Activated B cell treated with CpG ODN at 0.5 μM for 24 hours (primary cell): ENCODE measurements around the gene ZNF718. TPM values are rescaled to one million over a fixed set of nuclear protein-coding genes. Genes with fewer than 3 reads are reported as not detected.
A peak's percentile ranks its signal among the peaks of the same experiment; 100 is the strongest.
"Not testable (repeated sequence)": the region's sequence is repeated elsewhere in the genome, so short reads cannot be mapped to it uniquely, and the experiment has no call there.

ENCODE experiments used
- ATAC-seq: fragments of 200-7000 bp; cut with Tn5 transposase; one replicate; pipeline ENCODE4 v1.10.0; 2021; ENCODE audit warnings: low read depth, mild to moderate bottlenecking, moderate library complexity
- CTCF ChIA-PET: fragments of 350-600 bp; sonication (Branson Sonifier 250); formaldehyde crosslinking; loops from one replicate; lab custom pipeline; 2021; ENCODE audit warnings: antibody characterized with exemption; lab: Charles Lee
- POLR2A ChIA-PET: fragments of 350-600 bp; sonication (Branson Sonifier 250); formaldehyde crosslinking; loops from one replicate; lab custom pipeline; 2021; ENCODE audit warnings: antibody characterized with exemption; lab: Charles Lee
- DNase-seq: peaks from one replicate; pipeline ENCODE4 v3.0.0; 2022
- H3K27ac Mint-ChIP-seq: one replicate; pipeline ENCODE4 v1.8.0; 2020; ENCODE audit warnings: mixed read lengths
- H3K27me3 Mint-ChIP-seq: one replicate; pipeline ENCODE4 v1.8.0; 2021; ENCODE audit warnings: mixed read lengths
- H3K36me3 Mint-ChIP-seq: one replicate; pipeline ENCODE4 v1.8.0; 2021; ENCODE audit warnings: low read depth, mixed read lengths
- H3K4me1 Mint-ChIP-seq: one replicate; pipeline ENCODE4 v1.8.0; 2021; ENCODE audit warnings: mixed read lengths
- H3K4me3 Mint-ChIP-seq: one replicate; pipeline ENCODE4 v1.8.0; 2020; ENCODE audit warnings: mild to moderate bottlenecking, mixed read lengths
- H3K9me3 Mint-ChIP-seq: one replicate; pipeline ENCODE4 v1.8.0; 2020; ENCODE audit warnings: mixed read lengths
- intact Hi-C: fragments of 100-400 bp; cut with micrococcal nuclease; formaldehyde crosslinking; loops from one replicate; pipeline ENCODE4 v1.15.1; 2024
- total RNA-seq: library from RNA; stranded (reverse); gene quantifications from 2 replicates; pipeline ENCODE4 v1.2.3, GENCODE V29; 2022
- TF ChIP-seq, protein P1 (sequence below): fragments of 200-600 bp; IDR thresholded peaks from one replicate; pipeline ENCODE4 v1.8.0; 2022; ENCODE audit warnings: antibody characterized with exemption, mild to moderate bottlenecking

ZNF718 gene
- total RNA-seq, 1 donor from 2014 or later: 10.9 TPM

- H3K4me3 Mint-ChIP-seq: no peak overlapping the region
- H3K27ac Mint-ChIP-seq: no peak overlapping the region
- ChIA-PET POLR2A (no interaction called here), CTCF (no interaction called here)
- H3K9me3 Mint-ChIP-seq: peaks cover 45% of the 10 kb centered on the region
- peaks cover 5% of the 10 kb centered on the region for H3K4me1 Mint-ChIP-seq
- ATAC-seq: no peak
- intact Hi-C loops: no loop called here
- TF ChIP-seq, protein P1, sequence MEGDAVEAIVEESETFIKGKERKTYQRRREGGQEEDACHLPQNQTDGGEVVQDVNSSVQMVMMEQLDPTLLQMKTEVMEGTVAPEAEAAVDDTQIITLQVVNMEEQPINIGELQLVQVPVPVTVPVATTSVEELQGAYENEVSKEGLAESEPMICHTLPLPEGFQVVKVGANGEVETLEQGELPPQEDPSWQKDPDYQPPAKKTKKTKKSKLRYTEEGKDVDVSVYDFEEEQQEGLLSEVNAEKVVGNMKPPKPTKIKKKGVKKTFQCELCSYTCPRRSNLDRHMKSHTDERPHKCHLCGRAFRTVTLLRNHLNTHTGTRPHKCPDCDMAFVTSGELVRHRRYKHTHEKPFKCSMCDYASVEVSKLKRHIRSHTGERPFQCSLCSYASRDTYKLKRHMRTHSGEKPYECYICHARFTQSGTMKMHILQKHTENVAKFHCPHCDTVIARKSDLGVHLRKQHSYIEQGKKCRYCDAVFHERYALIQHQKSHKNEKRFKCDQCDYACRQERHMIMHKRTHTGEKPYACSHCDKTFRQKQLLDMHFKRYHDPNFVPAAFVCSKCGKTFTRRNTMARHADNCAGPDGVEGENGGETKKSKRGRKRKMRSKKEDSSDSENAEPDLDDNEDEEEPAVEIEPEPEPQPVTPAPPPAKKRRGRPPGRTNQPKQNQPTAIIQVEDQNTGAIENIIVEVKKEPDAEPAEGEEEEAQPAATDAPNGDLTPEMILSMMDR: no peak
- no peaks in the 10 kb centered on the region for H3K27me3 Mint-ChIP-seq
- no peak for DNase-seq
- peaks cover 39% of the 10 kb centered on the region for H3K36me3 Mint-ChIP-seq
Observed at GRCh38 chr4:205097-205756, 80.9 kb downstream of the ZNF718 start.

GRCh38 chr4:206054-206453 lies 81.8 kb downstream of the ZNF718 start:
- TF ChIP-seq, protein P1: no peak
- H3K4me3 Mint-ChIP-seq: no peak overlapping the region
- H3K9me3 Mint-ChIP-seq: peaks cover 42% of the 10 kb centered on the region
- H3K27ac Mint-ChIP-seq: no peak overlapping the region
- intact Hi-C loops: no loop called here
- CTCF ChIA-PET: no interaction called here
- POLR2A ChIA-PET: no interaction called here
- ATAC-seq (no peak), DNase-seq (no peak)
- no peaks in the 10 kb centered on the region for H3K27me3 Mint-ChIP-seq
- peaks cover 11% of the 10 kb centered on the region for H3K4me1 Mint-ChIP-seq
- H3K36me3 Mint-ChIP-seq: peaks cover 35% of the 10 kb centered on the region

- ATAC-seq, DNase-seq, H3K27me3 Mint-ChIP-seq, POLR2A ChIA-PET, intact Hi-C loops, H3K4me3 Mint-ChIP-seq, H3K27ac Mint-ChIP-seq, CTCF ChIA-PET: not testable (repeated sequence)
- H3K9me3 Mint-ChIP-seq: peaks cover 26% of the 10 kb centered on the region
- H3K36me3 Mint-ChIP-seq: peaks cover 27% of the 10 kb centered on the region
- peaks cover 22% of the 10 kb centered on the region for H3K4me1 Mint-ChIP-seq
Observed at GRCh38 chr4:208416-209096, 84.3 kb downstream of the ZNF718 start.

GRCh38 chr4:211033-211511 lies 86.8 kb downstream of the ZNF718 start:
- DNase-seq (no peak), ATAC-seq (peak; percentile 52)
- H3K4me3 Mint-ChIP-seq: peak overlapping the region; percentile 20
- H3K9me3 Mint-ChIP-seq: peaks cover 31% of the 10 kb centered on the region
- H3K4me1 Mint-ChIP-seq: peaks cover 26% of the 10 kb centered on the region
- peak overlapping the region; percentile 56 for H3K27ac Mint-ChIP-seq
- TF ChIP-seq, protein P1: no peak
- POLR2A ChIA-PET: interaction anchor here (1.0 to 1.4 kb wide), 2 partner anchors 31 to 87 kb away, joined by 3 to 4 read pairs; partner anchors contain the start of gene ZNF718
- intact Hi-C loops: no loop called here
- peaks cover 30% of the 10 kb centered on the region for H3K36me3 Mint-ChIP-seq
- CTCF ChIA-PET: no interaction called here
- H3K27me3 Mint-ChIP-seq: peaks cover 1% of the 10 kb centered on the region

DNA sequence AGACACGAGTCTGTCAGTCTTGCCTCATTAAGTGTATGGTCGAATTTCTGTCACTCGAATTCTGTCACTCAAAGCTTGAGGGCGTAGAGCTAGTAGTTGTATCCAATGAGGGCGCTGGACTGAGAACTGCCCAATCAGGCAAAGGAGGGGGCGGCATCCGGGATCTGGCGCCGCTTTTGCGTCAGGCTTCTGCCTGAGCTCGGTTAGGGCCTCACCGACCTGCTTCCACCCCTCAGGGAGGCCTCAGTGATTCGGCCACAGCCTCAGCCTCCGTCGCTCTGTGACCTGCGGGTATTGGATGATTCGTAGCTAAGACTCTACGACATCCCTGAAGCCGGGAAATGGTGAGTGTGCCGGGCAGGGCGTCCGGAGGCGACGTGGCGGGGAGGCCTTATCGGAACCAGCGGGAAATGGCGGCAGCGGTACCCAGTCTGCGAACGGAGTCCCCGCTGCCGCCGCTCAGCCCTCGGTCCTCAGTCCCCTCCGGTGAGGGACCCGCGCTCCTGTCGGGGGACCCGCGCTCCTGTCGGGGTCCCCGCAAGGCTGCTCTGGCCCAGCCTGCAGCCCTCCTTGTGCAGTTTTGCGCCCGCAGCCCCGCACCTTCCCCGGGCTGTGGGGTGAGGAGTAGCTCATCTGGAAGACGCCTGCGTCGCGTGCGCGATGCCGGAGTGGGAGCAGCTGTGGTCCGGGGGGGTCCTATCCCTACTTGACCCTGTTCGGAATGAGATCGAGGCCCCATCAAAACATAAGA lies 88.3 kb downstream of the ZNF718 start:
- TF ChIP-seq, protein P1: no peak
- ChIA-PET POLR2A (no interaction called here), CTCF (no interaction called here)
- H3K36me3 Mint-ChIP-seq: peaks cover 25% of the 10 kb centered on the region
- ATAC-seq: peak; percentile 57
- H3K4me3 Mint-ChIP-seq: peak overlapping the region; percentile 64
- H3K27me3 Mint-ChIP-seq: peaks cover 1% of the 10 kb centered on the region
- peaks cover 31% of the 10 kb centered on the region for H3K9me3 Mint-ChIP-seq
- no peak overlapping the region for H3K27ac Mint-ChIP-seq
- no peak for DNase-seq
- peaks cover 30% of the 10 kb centered on the region for H3K4me1 Mint-ChIP-seq
- intact Hi-C loops: no loop called here

DNA sequence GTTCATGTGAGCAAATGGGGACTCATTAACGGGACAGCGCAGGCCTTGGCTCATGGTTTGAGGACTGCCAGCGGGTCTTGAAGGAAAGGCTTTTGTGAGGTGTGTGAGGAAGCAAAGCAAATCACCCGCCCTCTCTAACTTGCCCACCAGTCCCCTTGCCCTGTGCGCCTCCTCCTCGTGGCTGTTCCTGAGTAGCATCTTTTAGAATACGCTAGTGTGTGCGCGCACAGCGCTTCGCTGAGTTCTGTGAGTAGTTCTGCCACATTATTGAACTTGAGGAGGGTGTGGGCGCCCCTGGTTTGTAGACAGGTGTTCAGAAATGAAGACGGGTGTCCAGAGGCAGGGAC lies 88.9 kb downstream of the ZNF718 start:
- DNase-seq, ATAC-seq, CTCF ChIA-PET, H3K27ac Mint-ChIP-seq, POLR2A ChIA-PET, H3K27me3 Mint-ChIP-seq, intact Hi-C loops: not testable (repeated sequence)
- peaks cover 27% of the 10 kb centered on the region for H3K9me3 Mint-ChIP-seq
- H3K36me3 Mint-ChIP-seq: peaks cover 23% of the 10 kb centered on the region
- H3K4me3 Mint-ChIP-seq: peak overlapping the region; percentile 56
- H3K4me1 Mint-ChIP-seq: peaks cover 30% of the 10 kb centered on the region
